Vagina (tissue), 2 donors: Measurements from ENCODE around the gene YARS1. TPM values are rescaled to one million over a fixed set of nuclear protein-coding genes. Genes with fewer than 3 reads are reported as not detected.

ENCODE experiments used
- DNase-seq, 2 donors: peaks; one replicate each; pipeline ENCODE4 v3.0.0-alpha.2; 2017; ENCODE audit errors: extremely low spot score in 2 of 2
- H3K27ac ChIP-seq: fragments of 200-600 bp; sonication (generic); one replicate; pipeline ENCODE4 v1.5.1; 2019
- H3K27me3 ChIP-seq: fragments of 200-600 bp; sonication (generic); one replicate; pipeline ENCODE4 v1.5.1; 2019
- H3K36me3 ChIP-seq, 2 donors: fragments of 200-600 bp; sonication (generic); one replicate each; pipeline ENCODE4 v1.5.1; 2017 to 2019
- H3K4me1 ChIP-seq: fragments of 200-600 bp; sonication (generic); one replicate; pipeline ENCODE4 v1.5.1; 2019
- H3K4me3 ChIP-seq, 2 donors: fragments of 200-600 bp; sonication (generic); 1 replicate in 1 of 2; 2 replicates in 1 of 2; pipeline ENCODE4 v1.5.1; 2016 to 2019
- H3K9me3 ChIP-seq: fragments of 200-600 bp; sonication (generic); one replicate; pipeline ENCODE4 v1.5.1; 2019
- CTCF ChIP-seq, 3 experiments: fragments of 450-650 bp in 2 of 3; fragments of 200-600 bp in 1 of 3; sonication (generic) in 1 of 3; IDR thresholded peaks; one replicate each; pipeline ENCODE4 v1.5.1; 2017 to 2019; ENCODE audit warnings: antibody characterized with exemption in 3 of 3, mild to moderate bottlenecking in 2 of 3, moderate library complexity in 2 of 3
- POLR2A ChIP-seq, 2 donors: fragments of 450-650 bp; IDR thresholded peaks; one replicate each; pipeline ENCODE4 v1.6.1; 2017; ENCODE audit warnings: antibody characterized with exemption in 2 of 2, mild to moderate bottlenecking in 2 of 2, moderate library complexity in 2 of 2
- POLR2AphosphoS5 ChIP-seq, 2 donors: sonication (generic); formaldehyde crosslinking; IDR thresholded peaks; one replicate each; pipeline ENCODE4 v1.9.0; 2017; ENCODE audit warnings: antibody characterized with exemption in 2 of 2, mild to moderate bottlenecking in 2 of 2, low read depth in 1 of 2; ENCODE audit not compliant: insufficient read depth in 1 of 2
- intact Hi-C: fragments of 100-400 bp; cut with DNase I; formaldehyde crosslinking; loops from one replicate; pipeline ENCODE4 v1.15.1; 2023
- total RNA-seq: library from RNA; depleted of rRNA; stranded (reverse); fragments of >200 nt; gene quantifications from one replicate; pipeline ENCODE4 v1.2.3, GENCODE V29; 2016

Gene YARS1
- total RNA-seq, 1 donor from 2014 or later, result 41.3 TPM

GRCh38 chr1:32828341-32828740 is 11.2 kb upstream of the YARS1 start:
- H3K4me3 ChIP-seq, result no peak overlapping the region
- H3K27ac ChIP-seq, result no peak overlapping the region
- TF ChIP-seq POLR2A (IDR thresholded peaks at IDR 0.05) (no peak), CTCF (IDR thresholded peaks at IDR 0.05) (no peak), POLR2AphosphoS5 (IDR thresholded peaks at IDR 0.05; ENCODE audit: insufficient read depth in 1 of 2, low read depth in 1 of 2) (no peak)
- H3K36me3 ChIP-seq, result peaks cover 0 to 68% of the 10 kb centered on the region in 2 donors
- no peak for DNase-seq
- H3K9me3 ChIP-seq, result no peaks in the 10 kb centered on the region
- H3K27me3 ChIP-seq, result no peaks in the 10 kb centered on the region
- intact Hi-C loops, result no loop called here
- H3K4me1 ChIP-seq, result no peaks in the 10 kb centered on the region

GRCh38 chr1:32825181-32825580 is 8.0 kb upstream of the YARS1 start:
- H3K36me3 ChIP-seq, result peaks cover 0 to 47% of the 10 kb centered on the region in 2 donors
- no peak for TF ChIP-seq POLR2AphosphoS5 (IDR thresholded peaks at IDR 0.05; ENCODE audit: insufficient read depth in 1 of 2, low read depth in 1 of 2)
- TF ChIP-seq POLR2A (IDR thresholded peaks at IDR 0.05), result no peak
- TF ChIP-seq CTCF (IDR thresholded peaks at IDR 0.05), result no peak
- intact Hi-C loops, result no loop called here
- no peak for DNase-seq
- H3K27ac ChIP-seq, result no peak overlapping the region
- H3K4me1 ChIP-seq, result peaks cover 3% of the 10 kb centered on the region
- no peaks in the 10 kb centered on the region for H3K27me3 ChIP-seq
- H3K9me3 ChIP-seq, result no peaks in the 10 kb centered on the region
- no peak overlapping the region for H3K4me3 ChIP-seq

GRCh38 chr1:32818804-32819541 is 1.8 kb upstream of the YARS1 start:
- H3K9me3 ChIP-seq, result no peaks in the 10 kb centered on the region
- H3K4me3 ChIP-seq, result peak overlapping the region; percentile 91 to 97
- H3K36me3 ChIP-seq, result no peaks in the 10 kb centered on the region
- intact Hi-C loops, result no loop called here
- peak overlapping the region; percentile 96 for H3K27ac ChIP-seq
- DNase-seq, result no peak
- H3K27me3 ChIP-seq, result no peaks in the 10 kb centered on the region
- peaks cover 52% of the 10 kb centered on the region for H3K4me1 ChIP-seq
- no peak for TF ChIP-seq CTCF (IDR thresholded peaks at IDR 0.05)
- TF ChIP-seq POLR2A (IDR thresholded peaks at IDR 0.05), result no peak
- TF ChIP-seq POLR2AphosphoS5 (IDR thresholded peaks at IDR 0.05; ENCODE audit: insufficient read depth in 1 of 2, low read depth in 1 of 2), result no peak

GRCh38 chr1:32817815-32818786 is 943 bp upstream of the YARS1 start:
- peaks cover 60% of the 10 kb centered on the region for H3K4me1 ChIP-seq
- intact Hi-C loops, result no loop called here
- TF ChIP-seq CTCF (IDR thresholded peaks at IDR 0.05), result no peak
- peak in 1 of 2 donors; percentile 3 for TF ChIP-seq POLR2AphosphoS5 (IDR thresholded peaks at IDR 0.05; ENCODE audit: insufficient read depth in 1 of 2, low read depth in 1 of 2)
- no peaks in the 10 kb centered on the region for H3K9me3 ChIP-seq
- H3K27ac ChIP-seq, result peak overlapping the region; percentile 96
- H3K36me3 ChIP-seq, result no peaks in the 10 kb centered on the region
- peak overlapping the region; percentile 91 to 97 for H3K4me3 ChIP-seq
- DNase-seq, result peak in 1 of 2 donors; percentile 92
- no peaks in the 10 kb centered on the region for H3K27me3 ChIP-seq
